NT2/D1 (cell line): ENCODE measurements around the gene AGXT2.

Experiments
- DNase-seq: peaks from one replicate; pipeline ENCODE4 v3.0.0-alpha.2; 2011; ENCODE audit warnings: low read depth, low spot score
- H3K27me3 ChIP-seq: 2 replicates; pipeline ENCODE4 v1.6.0; 2011; ENCODE audit warnings: mild to moderate bottlenecking; ENCODE audit not compliant: insufficient read length, insufficient read depth
- H3K36me3 ChIP-seq: 2 replicates; pipeline ENCODE4 v1.6.1; 2011; ENCODE audit warnings: mild to moderate bottlenecking, low read length, mixed read lengths; ENCODE audit not compliant: insufficient read depth, insufficient read length
- H3K4me1 ChIP-seq: 2 replicates; pipeline ENCODE4 v1.5.1; 2011; ENCODE audit not compliant: insufficient read depth, insufficient read length
- H3K4me3 ChIP-seq: 2 replicates; pipeline ENCODE4 v1.5.1; 2011; ENCODE audit warnings: low read depth; ENCODE audit not compliant: insufficient read length
- H3K9ac ChIP-seq: 2 replicates; pipeline ENCODE4 v1.6.0; 2011; ENCODE audit warnings: low read depth; ENCODE audit not compliant: insufficient read length
- H3K9me3 ChIP-seq: 2 replicates; pipeline ENCODE4 v1.5.1; 2011; ENCODE audit warnings: mild to moderate bottlenecking, low read length; ENCODE audit not compliant: insufficient read depth
- SUZ12 ChIP-seq: IDR thresholded peaks from 2 replicates; pipeline ENCODE4 v1.6.1; 2011; ENCODE audit not compliant: insufficient read length, insufficient read depth; ENCODE audit errors: extremely low read depth
- YY1 ChIP-seq: IDR thresholded peaks from 2 replicates; pipeline ENCODE4 v1.6.1; 2011; ENCODE audit not compliant: insufficient read length, insufficient read depth
- ZNF274 ChIP-seq: IDR thresholded peaks from 2 replicates; pipeline ENCODE4 v1.6.1; 2011; ENCODE audit warnings: mild to moderate bottlenecking, low read depth, low read length

The AGXT2 gene

GRCh38 chr5:35003018-35003957 lies 44.5 kb downstream of the AGXT2 start:
- no peak overlapping the region for H3K4me3 ChIP-seq
- H3K9me3 ChIP-seq, result no peaks in the 10 kb centered on the region
- peak; percentile 27 for DNase-seq
- H3K27me3 ChIP-seq, result no peaks in the 10 kb centered on the region
- H3K36me3 ChIP-seq, result no peaks in the 10 kb centered on the region
- no peaks in the 10 kb centered on the region for H3K4me1 ChIP-seq
- TF ChIP-seq YY1, result no peak
- no peak for TF ChIP-seq ZNF274
- TF ChIP-seq SUZ12, result no peak
- H3K9ac ChIP-seq, result no peak overlapping the region

GRCh38 chr5:35002459-35002858 lies 45.3 kb downstream of the AGXT2 start:
- H3K4me1 ChIP-seq, result no peaks in the 10 kb centered on the region
- H3K9ac ChIP-seq, result no peak overlapping the region
- TF ChIP-seq YY1 (no peak), ZNF274 (no peak), SUZ12 (no peak)
- no peaks in the 10 kb centered on the region for H3K27me3 ChIP-seq
- no peaks in the 10 kb centered on the region for H3K36me3 ChIP-seq
- H3K4me3 ChIP-seq, result no peak overlapping the region
- DNase-seq, result no peak
- H3K9me3 ChIP-seq, result no peaks in the 10 kb centered on the region

GRCh38 chr5:35001842-35002241 lies 45.9 kb downstream of the AGXT2 start:
- DNase-seq, result no peak
- Histone ChIP-seq H3K27me3 (no peaks in the 10 kb centered on the region), H3K4me3 (no peak overlapping the region), H3K9ac (no peak overlapping the region), H3K4me1 (no peaks in the 10 kb centered on the region), H3K9me3 (no peaks in the 10 kb centered on the region), H3K36me3 (no peaks in the 10 kb centered on the region)
- TF ChIP-seq YY1, result no peak
- TF ChIP-seq ZNF274, result no peak
- TF ChIP-seq SUZ12, result no peak

GRCh38 chr5:34998058-34998789 lies 49.5 kb downstream of the AGXT2 start:
- H3K9ac ChIP-seq, result no peak overlapping the region
- no peaks in the 10 kb centered on the region for H3K9me3 ChIP-seq
- TF ChIP-seq SUZ12 (no peak), ZNF274 (no peak), YY1 (no peak)
- no peak for DNase-seq
- H3K27me3 ChIP-seq, result no peaks in the 10 kb centered on the region
- H3K4me3 ChIP-seq, result no peak overlapping the region
- H3K4me1 ChIP-seq, result no peaks in the 10 kb centered on the region
- H3K36me3 ChIP-seq, result no peaks in the 10 kb centered on the region

- Histone ChIP-seq H3K27me3 (no peaks in the 10 kb centered on the region), H3K9ac (no peak overlapping the region), H3K36me3 (no peaks in the 10 kb centered on the region), H3K4me1 (no peaks in the 10 kb centered on the region), H3K4me3 (no peak overlapping the region), H3K9me3 (peaks cover 8% of the 10 kb centered on the region)
- DNase-seq, result no peak
- no peak for TF ChIP-seq ZNF274
- no peak for TF ChIP-seq YY1
- TF ChIP-seq SUZ12, result no peak
Measured at GRCh38 chr5:34996261-34996660, 51.5 kb downstream of the AGXT2 start.

- no peaks in the 10 kb centered on the region for H3K4me1 ChIP-seq
- H3K9me3 ChIP-seq, result peaks cover 8% of the 10 kb centered on the region
- TF ChIP-seq SUZ12, result no peak
- no peak for TF ChIP-seq ZNF274
- TF ChIP-seq YY1, result no peak
- H3K4me3 ChIP-seq, result no peak overlapping the region
- DNase-seq, result no peak
- no peak overlapping the region for H3K9ac ChIP-seq
- no peaks in the 10 kb centered on the region for H3K27me3 ChIP-seq
- H3K36me3 ChIP-seq, result no peaks in the 10 kb centered on the region
Measured at GRCh38 chr5:34993951-34994350, 53.8 kb downstream of the AGXT2 start.
